Mucosa of stomach (tissue), 1 donor: ENCODE data around the gene CASR.

Experiments used
- H3K27me3 ChIP-seq: one replicate; pipeline ENCODE4 v1.7.0; 2013; ENCODE audit warnings: mild to moderate bottlenecking, low read length; ENCODE audit not compliant: control insufficient read depth, insufficient read depth
- H3K36me3 ChIP-seq: one replicate; pipeline ENCODE4 v1.7.0; 2013; ENCODE audit warnings: low read length; ENCODE audit not compliant: control insufficient read depth, insufficient read depth
- H3K4me1 ChIP-seq: one replicate; pipeline ENCODE4 v1.7.0; 2013; ENCODE audit warnings: mild to moderate bottlenecking, low read length; ENCODE audit not compliant: control insufficient read depth, insufficient read depth
- H3K4me3 ChIP-seq: one replicate; pipeline ENCODE4 v1.7.0; 2013; ENCODE audit warnings: low read length
- H3K9ac ChIP-seq: one replicate; pipeline ENCODE4 v1.7.0; 2013; ENCODE audit warnings: mild to moderate bottlenecking, low read length, moderate library complexity
- H3K9me3 ChIP-seq: one replicate; pipeline ENCODE4 v1.7.0; 2013; ENCODE audit warnings: mild to moderate bottlenecking, low read length, moderate library complexity; ENCODE audit not compliant: control insufficient read depth
- donor health status: Pancreatic carcinoma.

The CASR gene

DNA sequence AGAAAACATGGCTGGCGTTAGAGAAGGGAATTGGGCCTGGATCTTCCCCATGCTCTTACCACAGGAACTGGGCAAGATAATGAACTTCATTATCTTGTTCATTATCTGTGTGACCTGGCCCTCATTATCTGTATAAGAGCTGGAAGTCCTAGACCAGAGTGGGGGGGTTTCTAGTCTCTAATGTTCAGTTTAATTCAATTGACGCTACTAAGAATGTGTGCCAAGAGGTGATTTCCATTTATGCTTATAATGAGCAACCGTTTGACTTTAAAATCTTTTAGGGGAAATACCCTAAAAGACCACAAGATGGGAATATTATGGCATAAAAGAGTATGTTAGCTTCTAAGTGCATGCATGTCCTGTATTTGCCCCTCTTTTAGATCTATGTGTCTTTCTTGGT, 82.5 kb downstream of the CASR start:
- Histone ChIP-seq H3K36me3 (no peaks in the 10 kb centered on the region), H3K9ac (no peak overlapping the region), H3K9me3 (no peaks in the 10 kb centered on the region), H3K4me1 (no peaks in the 10 kb centered on the region), H3K27me3 (peaks cover 7% of the 10 kb centered on the region), H3K4me3 (no peak overlapping the region)

DNA sequence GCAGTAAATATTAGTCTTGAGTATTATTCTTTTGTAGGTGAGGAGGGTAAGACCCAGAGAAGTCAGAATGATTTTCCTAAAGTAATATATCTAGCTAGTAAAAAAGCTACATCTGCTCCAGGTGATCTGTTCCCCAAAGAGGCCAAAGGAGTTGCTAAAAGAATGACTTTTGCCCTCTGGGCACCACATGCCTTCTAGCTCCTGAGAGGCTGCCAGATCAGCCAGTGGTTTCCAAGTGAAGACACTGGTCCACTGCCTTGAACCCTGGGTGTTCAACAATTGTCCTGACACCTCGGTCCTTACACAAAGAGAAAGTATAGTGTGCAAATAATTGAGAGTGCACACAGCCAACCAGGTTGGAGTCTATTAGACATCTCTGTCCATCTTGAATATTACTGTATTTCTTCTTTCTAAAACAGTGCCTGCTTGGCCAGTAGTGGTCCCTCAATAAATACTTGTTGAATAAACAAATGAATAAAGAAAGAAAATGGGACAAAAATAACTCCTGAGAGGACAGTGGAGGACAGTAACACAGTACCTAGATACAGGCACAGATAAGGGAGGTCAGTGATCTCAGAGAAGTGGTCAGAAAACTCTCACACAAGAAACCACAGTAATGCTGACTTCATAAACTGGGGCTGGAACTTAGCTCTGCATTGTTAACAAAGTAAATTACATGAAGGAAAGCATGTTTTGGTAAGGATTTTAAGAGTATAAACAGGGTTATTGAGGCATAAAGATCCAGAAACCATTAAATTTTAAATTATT, 85.0 kb downstream of the CASR start:
- no peaks in the 10 kb centered on the region for H3K4me1 ChIP-seq
- no peaks in the 10 kb centered on the region for H3K9me3 ChIP-seq
- H3K4me3 ChIP-seq, result no peak overlapping the region
- peaks cover 3% of the 10 kb centered on the region for H3K27me3 ChIP-seq
- no peak overlapping the region for H3K9ac ChIP-seq
- no peaks in the 10 kb centered on the region for H3K36me3 ChIP-seq

DNA sequence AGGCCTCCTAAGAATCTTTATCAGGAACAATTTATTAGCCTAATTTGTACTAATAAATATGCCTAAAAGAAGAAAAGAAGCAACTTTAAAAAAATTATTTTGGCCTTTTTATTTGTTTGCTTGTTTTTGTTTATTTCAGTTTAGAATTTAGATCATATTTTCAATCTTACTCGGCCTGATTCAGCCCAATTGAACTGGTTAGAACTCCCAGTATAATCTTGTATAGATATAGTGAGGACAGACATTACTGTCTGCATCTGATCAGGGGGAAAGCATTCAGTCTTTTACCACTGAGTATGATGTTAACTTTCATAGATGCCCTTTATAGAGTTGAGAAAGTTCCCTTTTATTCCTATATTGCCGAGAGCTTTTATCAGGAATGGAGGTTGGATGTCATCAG, 85.6 kb downstream of the CASR start:
- no peak overlapping the region for H3K4me3 ChIP-seq
- H3K4me1 ChIP-seq, result no peaks in the 10 kb centered on the region
- no peak overlapping the region for H3K9ac ChIP-seq
- H3K36me3 ChIP-seq, result no peaks in the 10 kb centered on the region
- H3K27me3 ChIP-seq, result no peaks in the 10 kb centered on the region
- no peaks in the 10 kb centered on the region for H3K9me3 ChIP-seq

DNA sequence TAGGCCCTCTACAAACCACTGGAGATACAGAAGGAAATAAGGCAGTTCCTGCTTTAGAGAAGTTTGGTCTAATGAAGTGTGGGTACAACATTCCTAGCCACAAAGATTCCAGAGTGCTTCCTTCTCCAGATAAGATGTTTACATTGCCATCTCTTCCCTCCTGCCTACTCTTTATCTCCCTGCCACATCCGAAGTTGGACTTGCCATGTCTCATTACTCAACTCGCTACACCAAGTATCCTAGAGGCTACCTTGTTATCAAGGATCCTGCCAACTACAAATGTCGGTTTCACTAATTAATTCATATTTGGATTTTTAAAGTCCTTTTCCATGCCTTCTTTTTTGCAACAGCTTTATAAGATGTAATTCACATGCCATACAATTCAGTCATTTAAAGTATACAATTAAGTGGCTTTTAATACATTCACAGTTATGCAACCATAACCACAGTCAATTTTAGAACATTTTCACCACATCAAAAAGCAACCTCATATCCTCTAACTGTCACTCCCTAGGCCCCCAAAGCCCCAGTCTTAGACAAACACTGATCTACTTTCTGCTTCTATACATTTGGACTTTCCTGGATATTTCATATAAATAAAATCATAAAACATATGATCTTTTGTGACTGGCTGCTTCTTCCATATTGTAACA, 87.9 kb downstream of the CASR start:
- H3K9me3 ChIP-seq, result no peaks in the 10 kb centered on the region
- H3K4me1 ChIP-seq, result no peaks in the 10 kb centered on the region
- H3K27me3 ChIP-seq, result no peaks in the 10 kb centered on the region
- H3K4me3 ChIP-seq, result no peak overlapping the region
- no peaks in the 10 kb centered on the region for H3K36me3 ChIP-seq
- H3K9ac ChIP-seq, result no peak overlapping the region

DNA sequence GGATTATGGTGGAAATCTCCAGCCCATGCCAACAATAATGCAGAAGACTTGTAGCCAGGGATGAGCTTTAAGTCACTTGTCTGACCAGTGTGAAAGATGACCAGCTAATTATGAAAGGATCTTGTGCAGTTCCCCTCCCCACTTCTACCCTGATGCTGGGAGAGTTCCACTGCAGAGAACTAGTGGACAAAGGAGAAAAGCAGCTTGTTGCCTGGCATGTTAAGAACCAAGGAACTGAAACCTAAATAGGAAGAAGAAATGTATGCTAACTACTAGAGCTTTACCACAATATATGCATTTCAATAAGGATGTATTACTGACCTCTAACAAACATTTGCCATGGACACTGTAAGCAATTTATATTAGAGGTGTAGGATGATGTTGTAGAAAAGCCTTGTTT, 89.4 kb downstream of the CASR start:
- Histone ChIP-seq H3K27me3 (no peaks in the 10 kb centered on the region), H3K4me3 (no peak overlapping the region), H3K36me3 (no peaks in the 10 kb centered on the region), H3K9ac (no peak overlapping the region), H3K4me1 (no peaks in the 10 kb centered on the region), H3K9me3 (no peaks in the 10 kb centered on the region)

DNA sequence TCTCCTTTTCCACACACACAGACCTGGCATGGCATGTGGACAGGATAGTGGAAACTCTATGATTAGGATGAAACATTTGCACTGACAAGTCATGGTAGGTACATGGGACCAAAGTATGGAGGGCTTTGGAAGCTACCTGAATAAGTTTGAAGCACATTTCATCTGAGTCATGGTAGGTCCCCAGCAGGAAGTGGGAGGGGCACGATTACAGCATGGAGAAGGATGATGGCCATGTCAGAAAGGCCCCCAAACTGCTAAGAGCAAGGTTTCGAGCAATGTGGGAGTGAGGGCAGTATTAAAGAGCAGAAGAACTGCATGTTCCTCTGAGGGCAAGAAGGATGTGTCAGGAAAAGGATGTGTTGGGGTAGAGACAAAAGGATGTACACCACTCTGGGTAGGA, 90.0 kb downstream of the CASR start:
- Histone ChIP-seq H3K9ac (no peak overlapping the region), H3K9me3 (no peaks in the 10 kb centered on the region), H3K4me1 (no peaks in the 10 kb centered on the region), H3K36me3 (no peaks in the 10 kb centered on the region), H3K27me3 (no peaks in the 10 kb centered on the region), H3K4me3 (no peak overlapping the region)

DNA sequence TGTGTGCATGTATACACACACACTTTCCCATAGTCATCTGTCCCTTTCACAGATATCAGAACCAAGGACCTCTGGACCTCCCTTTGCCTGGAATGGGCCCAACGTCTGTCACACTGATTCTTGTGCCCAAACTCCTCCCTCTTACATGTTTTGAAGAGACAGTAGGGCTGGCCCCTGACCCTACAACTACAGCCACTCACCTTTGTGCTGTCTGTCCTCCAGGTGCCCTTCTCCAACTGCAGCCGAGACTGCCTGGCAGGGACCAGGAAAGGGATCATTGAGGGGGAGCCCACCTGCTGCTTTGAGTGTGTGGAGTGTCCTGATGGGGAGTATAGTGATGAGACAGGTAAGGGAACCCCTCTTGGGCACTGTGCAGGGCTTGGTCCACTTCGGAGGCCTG, 98.4 kb downstream of the CASR start:
- Histone ChIP-seq H3K9me3 (no peaks in the 10 kb centered on the region), H3K4me3 (no peak overlapping the region), H3K9ac (no peak overlapping the region), H3K4me1 (no peaks in the 10 kb centered on the region), H3K36me3 (no peaks in the 10 kb centered on the region), H3K27me3 (no peaks in the 10 kb centered on the region)

DNA sequence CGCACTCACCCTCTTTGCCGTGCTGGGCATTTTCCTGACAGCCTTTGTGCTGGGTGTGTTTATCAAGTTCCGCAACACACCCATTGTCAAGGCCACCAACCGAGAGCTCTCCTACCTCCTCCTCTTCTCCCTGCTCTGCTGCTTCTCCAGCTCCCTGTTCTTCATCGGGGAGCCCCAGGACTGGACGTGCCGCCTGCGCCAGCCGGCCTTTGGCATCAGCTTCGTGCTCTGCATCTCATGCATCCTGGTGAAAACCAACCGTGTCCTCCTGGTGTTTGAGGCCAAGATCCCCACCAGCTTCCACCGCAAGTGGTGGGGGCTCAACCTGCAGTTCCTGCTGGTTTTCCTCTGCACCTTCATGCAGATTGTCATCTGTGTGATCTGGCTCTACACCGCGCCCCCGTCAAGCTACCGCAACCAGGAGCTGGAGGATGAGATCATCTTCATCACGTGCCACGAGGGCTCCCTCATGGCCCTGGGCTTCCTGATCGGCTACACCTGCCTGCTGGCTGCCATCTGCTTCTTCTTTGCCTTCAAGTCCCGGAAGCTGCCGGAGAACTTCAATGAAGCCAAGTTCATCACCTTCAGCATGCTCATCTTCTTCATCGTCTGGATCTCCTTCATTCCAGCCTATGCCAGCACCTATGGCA, 100.5 kb downstream of the CASR start:
- Histone ChIP-seq H3K9me3 (no peaks in the 10 kb centered on the region), H3K4me3 (no peak overlapping the region), H3K4me1 (no peaks in the 10 kb centered on the region), H3K27me3 (no peaks in the 10 kb centered on the region), H3K9ac (no peak overlapping the region), H3K36me3 (no peaks in the 10 kb centered on the region)

DNA sequence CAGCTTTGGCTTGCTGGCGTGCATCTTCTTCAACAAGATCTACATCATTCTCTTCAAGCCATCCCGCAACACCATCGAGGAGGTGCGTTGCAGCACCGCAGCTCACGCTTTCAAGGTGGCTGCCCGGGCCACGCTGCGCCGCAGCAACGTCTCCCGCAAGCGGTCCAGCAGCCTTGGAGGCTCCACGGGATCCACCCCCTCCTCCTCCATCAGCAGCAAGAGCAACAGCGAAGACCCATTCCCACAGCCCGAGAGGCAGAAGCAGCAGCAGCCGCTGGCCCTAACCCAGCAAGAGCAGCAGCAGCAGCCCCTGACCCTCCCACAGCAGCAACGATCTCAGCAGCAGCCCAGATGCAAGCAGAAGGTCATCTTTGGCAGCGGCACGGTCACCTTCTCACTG, 101.0 kb downstream of the CASR start:
- Histone ChIP-seq H3K4me3 (no peak overlapping the region), H3K9me3 (no peaks in the 10 kb centered on the region), H3K36me3 (no peaks in the 10 kb centered on the region), H3K4me1 (no peaks in the 10 kb centered on the region), H3K9ac (no peak overlapping the region), H3K27me3 (no peaks in the 10 kb centered on the region)

DNA sequence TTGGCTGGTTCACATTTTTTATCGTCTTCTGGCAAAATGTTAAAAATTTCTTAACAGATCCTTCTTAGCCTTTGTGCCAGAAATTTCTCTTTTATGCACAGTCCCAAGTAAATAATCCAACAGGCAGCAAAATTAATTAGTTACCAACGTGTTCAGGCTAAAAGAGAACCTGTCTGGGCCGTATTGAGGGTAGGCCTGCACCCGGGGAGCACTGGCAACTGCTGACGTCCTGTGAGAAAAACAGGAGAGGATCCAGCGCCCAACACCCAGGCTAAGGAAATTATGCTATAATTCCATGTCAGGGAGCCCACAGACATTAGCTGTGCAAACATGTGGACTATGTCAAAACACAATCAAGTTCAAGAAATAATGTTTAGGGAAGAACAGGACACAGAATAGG, 110.9 kb downstream of the CASR start:
- H3K4me1 ChIP-seq, result peaks cover 16% of the 10 kb centered on the region
- H3K9ac ChIP-seq, result no peak overlapping the region
- H3K36me3 ChIP-seq, result no peaks in the 10 kb centered on the region
- no peaks in the 10 kb centered on the region for H3K27me3 ChIP-seq
- H3K9me3 ChIP-seq, result no peaks in the 10 kb centered on the region
- H3K4me3 ChIP-seq, result no peak overlapping the region

DNA sequence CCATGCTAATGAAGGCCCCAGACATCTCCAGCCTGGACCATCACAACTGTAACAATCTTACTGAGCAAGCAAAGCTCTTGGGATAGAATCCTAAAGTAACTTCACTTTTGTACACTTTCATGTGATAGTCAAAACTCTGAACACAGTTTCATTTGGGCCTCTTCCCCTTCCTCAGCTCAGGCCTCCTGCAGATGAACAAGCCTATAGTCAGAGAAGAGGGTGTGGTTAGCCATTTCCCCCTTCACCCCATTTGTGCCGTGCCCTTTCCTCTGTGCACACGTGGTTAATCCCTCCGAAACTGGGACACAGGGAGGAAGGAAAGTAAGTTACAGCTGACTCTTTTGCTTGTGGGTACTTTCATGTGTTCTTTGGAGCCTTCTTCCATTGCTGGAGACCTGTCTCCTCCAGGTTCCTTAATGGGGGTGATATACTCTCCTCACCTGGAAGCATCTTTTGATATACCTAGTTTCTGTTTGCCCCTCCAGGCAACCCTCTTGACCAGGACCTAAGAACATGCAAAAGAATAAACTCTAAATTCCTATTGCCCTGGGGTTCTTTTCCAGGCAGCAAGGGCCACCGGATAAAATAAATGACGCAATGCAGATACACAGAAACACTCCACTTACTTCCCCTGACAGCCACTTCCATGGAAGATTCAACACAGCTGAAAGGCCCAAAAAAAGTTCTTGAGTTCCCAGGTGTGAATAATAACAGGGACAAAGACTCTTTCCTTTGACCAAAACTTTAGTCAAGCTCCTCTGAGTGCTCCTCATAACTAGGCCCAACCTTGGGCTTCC, 112.0 kb downstream of the CASR start:
- no peaks in the 10 kb centered on the region for H3K27me3 ChIP-seq
- no peak overlapping the region for H3K4me3 ChIP-seq
- no peaks in the 10 kb centered on the region for H3K36me3 ChIP-seq
- H3K9me3 ChIP-seq, result no peaks in the 10 kb centered on the region
- H3K4me1 ChIP-seq, result peaks cover 16% of the 10 kb centered on the region
- H3K9ac ChIP-seq, result no peak overlapping the region

DNA sequence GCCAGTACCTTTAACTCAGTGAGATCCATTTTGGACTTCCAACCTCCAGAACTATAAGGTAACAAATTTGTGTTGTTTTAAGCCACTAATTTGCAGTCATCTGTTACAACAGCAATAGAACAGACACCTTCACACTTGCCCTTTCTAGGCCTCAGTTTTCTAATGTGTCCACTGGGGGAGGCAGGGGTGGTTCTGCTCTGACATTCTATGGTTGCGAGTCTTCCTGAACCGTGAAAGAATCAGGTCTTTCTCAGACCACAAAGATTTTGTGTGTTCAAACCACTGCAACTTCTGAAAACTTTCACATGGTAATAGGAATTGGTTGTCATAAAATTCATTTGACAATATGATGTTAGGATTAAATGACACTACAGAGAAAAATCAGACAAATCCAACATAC, 114.8 kb downstream of the CASR start:
- H3K27me3 ChIP-seq, result no peaks in the 10 kb centered on the region
- H3K9ac ChIP-seq, result no peak overlapping the region
- H3K36me3 ChIP-seq, result no peaks in the 10 kb centered on the region
- H3K4me1 ChIP-seq, result peaks cover 16% of the 10 kb centered on the region
- no peaks in the 10 kb centered on the region for H3K9me3 ChIP-seq
- no peak overlapping the region for H3K4me3 ChIP-seq
